Loucy (cell line): Measurements from ENCODE around the gene SLC39A13.

Source experiments
- H2AFZ ChIP-seq: fragments of 200-600 bp; sonication (generic); 2 replicates; pipeline ENCODE4 v1.6.0; 2016; ENCODE audit warnings: antibody characterized with exemption, mild to moderate bottlenecking, low read length, moderate library complexity
- H3F3A ChIP-seq: fragments of 200-600 bp; 2 replicates; pipeline ENCODE4 v1.6.0; 2016; ENCODE audit warnings: antibody characterized with exemption, low read depth, mild to moderate bottlenecking
- H3K27me3 ChIP-seq: fragments of 200-600 bp; sonication (generic); 2 replicates; pipeline ENCODE4 v1.6.1; 2014; ENCODE audit warnings: low read length, mild to moderate bottlenecking; ENCODE audit not compliant: insufficient read depth, poor library complexity, severe bottlenecking
- H3K36me3 ChIP-seq: fragments of 200-600 bp; sonication (generic); 2 replicates; pipeline ENCODE4 v1.6.1; 2016; ENCODE audit warnings: low read length; ENCODE audit not compliant: insufficient read depth
- H3K4me1 ChIP-seq: fragments of 200-600 bp; sonication (generic); 2 replicates; pipeline ENCODE4 v1.5.1; 2014; ENCODE audit warnings: low read length, mild to moderate bottlenecking; ENCODE audit not compliant: insufficient read depth, poor library complexity, severe bottlenecking
- H3K4me2 ChIP-seq: fragments of 200-600 bp; sonication (generic); 2 replicates; pipeline ENCODE4 v1.6.0; 2014; ENCODE audit warnings: antibody characterized with exemption, low read length, low read depth, mild to moderate bottlenecking; ENCODE audit not compliant: poor library complexity, severe bottlenecking
- H3K4me3 ChIP-seq: fragments of 200-600 bp; sonication (generic); 2 replicates; pipeline ENCODE4 v1.5.1; 2014; ENCODE audit warnings: low read length, mild to moderate bottlenecking, mixed read lengths; ENCODE audit not compliant: poor library complexity, severe bottlenecking
- H3K79me2 ChIP-seq: fragments of 200-600 bp; sonication (generic); 2 replicates; pipeline ENCODE4 v1.6.1; 2014; ENCODE audit warnings: low read length; ENCODE audit not compliant: insufficient read depth
- H3K9ac ChIP-seq: fragments of 200-600 bp; sonication (generic); 2 replicates; pipeline ENCODE4 v1.6.0; 2014; ENCODE audit warnings: mild to moderate bottlenecking, low read depth, low read length, moderate library complexity; ENCODE audit not compliant: poor library complexity, severe bottlenecking
- H3K9me2 ChIP-seq: fragments of 200-600 bp; sonication (generic); replicated peaks from 2 replicates; pipeline ENCODE4 v1.6.1; 2016; ENCODE audit warnings: low read depth, low read length, mixed read lengths
- H3K9me3 ChIP-seq: fragments of 200-600 bp; sonication (generic); 2 replicates; pipeline ENCODE4 v1.6.1; 2014; ENCODE audit warnings: mild to moderate bottlenecking, antibody characterized with exemption, low read length, low read depth; ENCODE audit not compliant: insufficient read depth
- H4K20me1 ChIP-seq: fragments of 200-600 bp; sonication (generic); 2 replicates; pipeline ENCODE4 v1.6.0; 2014; ENCODE audit warnings: antibody characterized with exemption, low read length, mild to moderate bottlenecking; ENCODE audit not compliant: insufficient read depth, poor library complexity, severe bottlenecking
- EZH2phosphoT487 ChIP-seq: fragments of 200-600 bp; IDR thresholded peaks from 2 replicates; pipeline ENCODE4 v1.6.1; 2018; ENCODE audit warnings: antibody characterized with exemption, mild to moderate bottlenecking, moderate library complexity, borderline replicate concordance
- TF ChIP-seq, protein P1 (sequence below): fragments of 200-600 bp; sonication (generic); conservative IDR thresholded peaks from 2 replicates; pipeline ENCODE4 v1.5.1; 2014; ENCODE audit warnings: mild to moderate bottlenecking, antibody characterized with exemption, low read length

SLC39A13 gene

DNA sequence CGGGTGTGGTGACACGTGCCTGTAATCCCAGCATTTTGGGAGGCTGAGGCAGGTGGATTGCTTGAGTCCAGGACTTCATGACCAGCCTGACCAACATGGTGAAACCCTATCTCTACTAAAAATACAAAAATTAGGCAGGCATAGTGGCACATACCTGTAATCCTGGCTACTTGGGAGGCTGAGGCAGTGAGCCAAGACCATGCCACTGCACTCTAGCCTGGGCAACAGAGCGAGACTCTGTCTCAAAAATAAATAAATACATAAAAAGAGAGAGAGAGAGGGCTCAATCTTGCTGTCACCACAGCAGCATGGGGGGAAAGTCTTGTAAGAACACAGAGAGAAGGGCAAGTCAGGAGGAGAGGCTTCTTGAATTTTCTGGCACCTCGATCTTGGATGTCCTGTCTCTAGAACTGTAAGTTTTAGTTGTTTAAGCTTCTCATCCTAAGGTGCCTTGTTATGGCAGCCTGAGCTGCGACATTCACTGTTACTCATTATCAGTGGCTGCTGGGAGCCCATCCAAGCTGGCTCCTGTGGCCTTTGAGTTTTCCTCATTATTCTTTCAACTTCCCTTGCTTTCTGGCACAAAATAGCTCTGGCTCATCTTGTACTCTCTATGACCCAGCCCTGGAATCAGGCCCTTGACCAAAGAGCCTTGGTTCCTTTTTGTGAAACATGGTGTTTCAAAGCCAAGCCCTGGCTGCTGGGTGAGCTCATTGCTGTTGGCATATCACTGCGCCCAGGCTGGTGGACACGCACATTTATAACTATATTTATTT lies 25.8 kb downstream of the SLC39A13 start:
- no peaks in the 10 kb centered on the region for H4K20me1 ChIP-seq
- H3K4me2 ChIP-seq = no peak overlapping the region
- no peaks in the 10 kb centered on the region for H3K36me3 ChIP-seq
- TF ChIP-seq, protein P1, sequence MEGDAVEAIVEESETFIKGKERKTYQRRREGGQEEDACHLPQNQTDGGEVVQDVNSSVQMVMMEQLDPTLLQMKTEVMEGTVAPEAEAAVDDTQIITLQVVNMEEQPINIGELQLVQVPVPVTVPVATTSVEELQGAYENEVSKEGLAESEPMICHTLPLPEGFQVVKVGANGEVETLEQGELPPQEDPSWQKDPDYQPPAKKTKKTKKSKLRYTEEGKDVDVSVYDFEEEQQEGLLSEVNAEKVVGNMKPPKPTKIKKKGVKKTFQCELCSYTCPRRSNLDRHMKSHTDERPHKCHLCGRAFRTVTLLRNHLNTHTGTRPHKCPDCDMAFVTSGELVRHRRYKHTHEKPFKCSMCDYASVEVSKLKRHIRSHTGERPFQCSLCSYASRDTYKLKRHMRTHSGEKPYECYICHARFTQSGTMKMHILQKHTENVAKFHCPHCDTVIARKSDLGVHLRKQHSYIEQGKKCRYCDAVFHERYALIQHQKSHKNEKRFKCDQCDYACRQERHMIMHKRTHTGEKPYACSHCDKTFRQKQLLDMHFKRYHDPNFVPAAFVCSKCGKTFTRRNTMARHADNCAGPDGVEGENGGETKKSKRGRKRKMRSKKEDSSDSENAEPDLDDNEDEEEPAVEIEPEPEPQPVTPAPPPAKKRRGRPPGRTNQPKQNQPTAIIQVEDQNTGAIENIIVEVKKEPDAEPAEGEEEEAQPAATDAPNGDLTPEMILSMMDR = no peak
- no peak for TF ChIP-seq EZH2phosphoT487
- H3K9me3 ChIP-seq = no peaks in the 10 kb centered on the region
- H3F3A ChIP-seq = no peaks in the 10 kb centered on the region
- H3K79me2 ChIP-seq = no peaks in the 10 kb centered on the region
- no peak overlapping the region for H3K4me3 ChIP-seq
- no peaks in the 10 kb centered on the region for H3K9me2 ChIP-seq
- H3K27me3 ChIP-seq = no peaks in the 10 kb centered on the region
- H3K4me1 ChIP-seq = no peaks in the 10 kb centered on the region
- H3K9ac ChIP-seq = no peak overlapping the region
- H2AFZ ChIP-seq = no peak overlapping the region

DNA sequence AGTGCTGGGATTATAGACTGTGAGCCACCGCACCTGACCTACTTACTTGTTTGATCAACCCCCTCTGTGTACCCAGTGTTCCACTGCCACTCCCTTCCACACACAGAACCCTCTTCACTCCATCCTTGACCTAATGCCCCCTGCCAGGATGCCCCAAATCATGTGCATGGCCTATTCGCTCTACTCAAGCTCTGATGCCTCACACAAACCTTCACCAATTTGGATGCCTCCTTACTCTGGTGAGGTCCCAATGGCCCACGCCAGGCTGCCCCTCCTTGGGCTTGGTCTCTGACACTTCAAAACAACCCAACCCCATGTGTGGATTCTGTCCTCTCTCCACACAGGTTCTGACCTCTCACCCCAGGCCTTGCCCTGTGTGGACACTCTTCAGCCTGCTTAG lies 27.3 kb downstream of the SLC39A13 start:
- Histone ChIP-seq H3K9me2 (no peaks in the 10 kb centered on the region), H3K4me2 (no peak overlapping the region), H3K36me3 (no peaks in the 10 kb centered on the region), H3K79me2 (no peaks in the 10 kb centered on the region), H3K27me3 (no peaks in the 10 kb centered on the region), H2AFZ (no peak overlapping the region), H3K9ac (no peak overlapping the region), H3K9me3 (no peaks in the 10 kb centered on the region), H3K4me1 (no peaks in the 10 kb centered on the region), H3F3A (no peaks in the 10 kb centered on the region), H3K4me3 (no peak overlapping the region), H4K20me1 (no peaks in the 10 kb centered on the region)
- TF ChIP-seq, protein P1 = no peak
- no peak for TF ChIP-seq EZH2phosphoT487

DNA sequence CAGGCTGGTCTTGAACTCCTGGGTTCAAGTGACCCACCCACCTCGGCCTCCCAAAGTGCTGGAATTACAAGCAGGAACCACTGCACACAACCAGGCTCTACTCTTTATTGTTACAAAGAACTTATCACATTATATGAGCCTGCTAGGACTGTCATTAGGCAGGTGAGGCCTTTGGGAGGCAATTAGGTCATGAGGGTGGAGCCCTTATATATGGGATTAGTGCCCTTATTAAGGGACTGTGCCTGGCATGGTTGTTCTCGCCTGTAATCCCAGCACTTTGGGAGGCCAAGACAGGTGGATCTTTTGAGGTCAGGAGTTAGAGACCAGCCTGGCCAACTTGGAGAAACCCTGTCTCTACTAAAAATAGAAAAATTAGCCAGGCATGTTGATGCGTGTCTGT lies 28.3 kb downstream of the SLC39A13 start:
- no peak overlapping the region for H3K4me3 ChIP-seq
- no peaks in the 10 kb centered on the region for H3K9me2 ChIP-seq
- TF ChIP-seq, protein P1 = no peak
- no peak for TF ChIP-seq EZH2phosphoT487
- no peak overlapping the region for H2AFZ ChIP-seq
- H3K9me3 ChIP-seq = no peaks in the 10 kb centered on the region
- H3K36me3 ChIP-seq = no peaks in the 10 kb centered on the region
- no peak overlapping the region for H3K4me2 ChIP-seq
- H3K9ac ChIP-seq = no peak overlapping the region
- no peaks in the 10 kb centered on the region for H4K20me1 ChIP-seq
- no peaks in the 10 kb centered on the region for H3F3A ChIP-seq
- no peaks in the 10 kb centered on the region for H3K27me3 ChIP-seq
- no peaks in the 10 kb centered on the region for H3K79me2 ChIP-seq
- H3K4me1 ChIP-seq = no peaks in the 10 kb centered on the region
